ENCODE data around the gene TBX2. TPM values are rescaled to one million over a fixed set of nuclear protein-coding genes. Genes with fewer than 3 reads are reported as not detected.

TBX2 gene
- total and polyA plus RNA-seq, 9 of the 15 experiments (the other 6 are each of a cell fraction or from before 2014, with no cell fraction given): 0.18 TPM; not detected in 8

DNA sequence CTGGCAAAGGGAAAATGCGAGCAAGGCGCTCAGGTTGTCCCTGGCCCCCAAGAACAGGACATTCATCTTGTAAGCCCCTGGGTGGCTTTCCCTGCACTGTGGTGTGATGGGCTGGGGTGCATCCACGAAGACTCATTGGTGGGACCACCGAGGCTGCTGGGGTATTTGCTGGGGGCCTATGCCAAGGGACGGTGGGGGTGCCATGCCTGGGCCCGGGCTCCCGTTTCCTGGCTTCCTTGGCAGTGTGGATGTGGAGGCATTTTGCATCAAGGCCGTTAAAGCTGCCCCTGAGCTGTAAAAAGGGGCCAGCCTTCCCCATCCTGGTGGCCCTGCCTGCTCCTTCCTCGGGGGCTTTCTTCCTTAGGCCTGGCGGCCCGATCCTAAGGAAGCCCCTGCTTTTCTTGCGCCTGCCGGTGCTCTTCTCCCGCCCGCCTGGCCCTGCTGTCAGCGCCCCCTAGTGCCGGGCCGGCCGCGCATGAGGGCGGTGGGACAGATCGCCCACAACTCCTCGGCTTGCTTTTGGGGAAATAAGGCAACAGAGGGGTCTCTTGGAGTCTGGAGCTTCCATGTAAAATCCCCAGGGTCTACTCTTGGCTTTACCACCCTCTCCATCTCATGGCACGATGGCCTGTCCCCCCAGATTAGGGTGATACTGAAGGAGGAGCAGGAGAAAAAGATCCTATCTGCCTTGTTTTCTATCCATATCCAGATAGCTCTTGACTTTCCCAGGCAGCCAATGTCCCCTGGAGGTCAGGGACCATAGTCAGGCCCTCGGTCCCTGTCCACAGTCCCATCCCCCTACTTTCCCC, 9.8 kb upstream of the TBX2 start (continued):
- TF ChIP-seq LEF1 (IDR thresholded peaks at IDR 0.05): no peak
- TF ChIP-seq ZFP30 (CRISPR knock-in tag; IDR thresholded peaks at IDR 0.05; ENCODE audit: borderline replicate concordance): no peak
- TF ChIP-seq MAZ (CRISPR knock-in tag; conservative IDR thresholded peaks at IDR 0.05 in 1 of 2, IDR thresholded peaks at IDR 0.05 in 1 of 2): 0 out of 4 replicates have a peak, but pooled peaks of 1 of the 2 experiments have one; percentile 33
- TF ChIP-seq, protein P1, sequence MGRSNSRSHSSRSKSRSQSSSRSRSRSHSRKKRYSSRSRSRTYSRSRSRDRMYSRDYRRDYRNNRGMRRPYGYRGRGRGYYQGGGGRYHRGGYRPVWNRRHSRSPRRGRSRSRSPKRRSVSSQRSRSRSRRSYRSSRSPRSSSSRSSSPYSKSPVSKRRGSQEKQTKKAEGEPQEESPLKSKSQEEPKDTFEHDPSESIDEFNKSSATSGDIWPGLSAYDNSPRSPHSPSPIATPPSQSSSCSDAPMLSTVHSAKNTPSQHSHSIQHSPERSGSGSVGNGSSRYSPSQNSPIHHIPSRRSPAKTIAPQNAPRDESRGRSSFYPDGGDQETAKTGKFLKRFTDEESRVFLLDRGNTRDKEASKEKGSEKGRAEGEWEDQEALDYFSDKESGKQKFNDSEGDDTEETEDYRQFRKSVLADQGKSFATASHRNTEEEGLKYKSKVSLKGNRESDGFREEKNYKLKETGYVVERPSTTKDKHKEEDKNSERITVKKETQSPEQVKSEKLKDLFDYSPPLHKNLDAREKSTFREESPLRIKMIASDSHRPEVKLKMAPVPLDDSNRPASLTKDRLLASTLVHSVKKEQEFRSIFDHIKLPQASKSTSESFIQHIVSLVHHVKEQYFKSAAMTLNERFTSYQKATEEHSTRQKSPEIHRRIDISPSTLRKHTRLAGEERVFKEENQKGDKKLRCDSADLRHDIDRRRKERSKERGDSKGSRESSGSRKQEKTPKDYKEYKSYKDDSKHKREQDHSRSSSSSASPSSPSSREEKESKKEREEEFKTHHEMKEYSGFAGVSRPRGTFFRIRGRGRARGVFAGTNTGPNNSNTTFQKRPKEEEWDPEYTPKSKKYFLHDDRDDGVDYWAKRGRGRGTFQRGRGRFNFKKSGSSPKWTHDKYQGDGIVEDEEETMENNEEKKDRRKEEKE (IDR thresholded peaks at IDR 0.05; ENCODE audit: borderline replicate concordance in 1 of 2, control insufficient read depth in 1 of 2, low read depth in 2 of 2, low read length in 1 of 2): 0 out of 4 replicates have a peak, but pooled peaks of 1 of the 2 experiments have one; percentile 47
- no peak for TF ChIP-seq KAT2B (IDR thresholded peaks at IDR 0.05; ENCODE audit: low read depth, low read length)
- TF ChIP-seq RAD21 (CRISPR knock-in tag; conservative IDR thresholded peaks at IDR 0.05 in 1 of 2, IDR thresholded peaks at IDR 0.05 in 1 of 2): peak; percentile 39 to 77; a peak in 3 of 4 replicates
- 0 out of 4 replicates have a peak, but pooled peaks of 1 of the 2 experiments have one; percentile 18 for TF ChIP-seq SRF (CRISPR knock-in tag; IDR thresholded peaks at IDR 0.05)
- TF ChIP-seq TSHZ1 (CRISPR knock-in tag; IDR thresholded peaks at IDR 0.05): no peak
